Liver (tissue), 9 donors: ENCODE measurements around the gene FLNB. TPM values are rescaled to one million over a fixed set of nuclear protein-coding genes. Genes with fewer than 3 reads are reported as not detected.

Experiments used
- DNase-seq: peaks from one replicate; pipeline ENCODE4 v3.0.0-alpha.2; 2017; ENCODE audit warnings: low spot score
- H3K27ac ChIP-seq, 2 donors: one replicate each; pipeline ENCODE4 v1.7.0; 2013; ENCODE audit warnings: inconsistent platforms in 2 of 2, low read length in 2 of 2, control low read depth in 1 of 2, low read depth in 1 of 2, mild to moderate bottlenecking in 1 of 2
- H3K27me3 ChIP-seq, 4 donors: one replicate each; pipeline versions ENCODE4 v1.6.1 to v1.7.0; 2013; ENCODE audit warnings: low read length in 3 of 4, inconsistent platforms in 1 of 4, mild to moderate bottlenecking in 1 of 4, moderate library complexity in 1 of 4; ENCODE audit not compliant: control insufficient read depth in 4 of 4, insufficient read depth in 4 of 4
- H3K36me3 ChIP-seq, 4 donors: one replicate each; pipeline versions ENCODE4 v1.6.1 to v1.7.0; 2013; ENCODE audit warnings: low read length in 3 of 4, mild to moderate bottlenecking in 3 of 4, low read depth in 1 of 4, moderate library complexity in 1 of 4; ENCODE audit not compliant: control insufficient read depth in 4 of 4, insufficient read depth in 3 of 4
- H3K4me1 ChIP-seq, 4 donors: one replicate each; pipeline versions ENCODE4 v1.6.1 to v1.7.0; 2013; ENCODE audit warnings: low read length in 3 of 4, mild to moderate bottlenecking in 3 of 4, moderate library complexity in 1 of 4; ENCODE audit not compliant: control insufficient read depth in 4 of 4, insufficient read depth in 4 of 4
- H3K4me3 ChIP-seq, 3 donors: one replicate each; pipeline versions ENCODE4 v1.6.1 to v1.7.0; 2013; ENCODE audit warnings: low read length in 3 of 3, control low read depth in 1 of 3, low read depth in 1 of 3, mild to moderate bottlenecking in 1 of 3
- H3K9ac ChIP-seq, 2 donors: one replicate each; pipeline ENCODE4 v1.7.0; 2013; ENCODE audit warnings: low read length in 2 of 2, mild to moderate bottlenecking in 2 of 2, moderate library complexity in 2 of 2, control low read depth in 1 of 2, low read depth in 1 of 2
- H3K9me3 ChIP-seq, 4 donors: one replicate each; pipeline versions ENCODE4 v1.6.1 to v1.7.0; 2013; ENCODE audit warnings: low read length in 3 of 4; ENCODE audit not compliant: control insufficient read depth in 4 of 4
- EGR1 ChIP-seq, 2 donors: IDR thresholded peaks; 2 replicates each; pipeline ENCODE4 v1.6.1; 2016 to 2018; ENCODE audit warnings: antibody characterized with exemption in 2 of 2, low read depth in 2 of 2
- FOXA1 ChIP-seq: IDR thresholded peaks from 2 replicates; pipeline ENCODE4 v1.6.1; 2016; ENCODE audit warnings: antibody characterized with exemption
- FOXA2 ChIP-seq: IDR thresholded peaks from 2 replicates; pipeline ENCODE4 v1.6.1; 2016; ENCODE audit warnings: antibody characterized with exemption
- GABPA ChIP-seq, 2 donors: IDR thresholded peaks in 1 of 2; conservative IDR thresholded peaks in 1 of 2; 2 replicates each; pipeline ENCODE4 v1.6.1; 2016; ENCODE audit warnings: antibody characterized with exemption in 2 of 2, mild to moderate bottlenecking in 1 of 2, moderate library complexity in 1 of 2
- HNF4A ChIP-seq, 2 donors: conservative IDR thresholded peaks; 2 replicates each; pipeline ENCODE4 v1.6.1; 2016; ENCODE audit warnings: antibody characterized with exemption in 2 of 2, mild to moderate bottlenecking in 2 of 2
- HNF4G ChIP-seq: IDR thresholded peaks from 2 replicates; pipeline ENCODE4 v1.6.1; 2016; ENCODE audit warnings: antibody characterized with exemption
- JUND ChIP-seq, 2 donors: IDR thresholded peaks; 2 replicates each; pipeline ENCODE4 v1.6.1; 2016; ENCODE audit warnings: antibody characterized with exemption in 2 of 2
- NR2F2 ChIP-seq: IDR thresholded peaks from 2 replicates; pipeline ENCODE4 v1.6.1; 2016; ENCODE audit warnings: antibody characterized with exemption
- RAD21 ChIP-seq, 2 donors: IDR thresholded peaks; 2 replicates each; pipeline ENCODE4 v1.6.1; 2016; ENCODE audit warnings: antibody characterized with exemption in 2 of 2, mild to moderate bottlenecking in 2 of 2
- RXRA ChIP-seq, 2 donors: IDR thresholded peaks; 2 replicates each; pipeline ENCODE4 v1.6.1; 2017 to 2018; ENCODE audit warnings: antibody characterized with exemption in 2 of 2, mild to moderate bottlenecking in 1 of 2
- SP1 ChIP-seq: IDR thresholded peaks from 2 replicates; pipeline ENCODE4 v1.6.1; 2018; ENCODE audit warnings: antibody characterized with exemption, mild to moderate bottlenecking
- TAF1 ChIP-seq: conservative IDR thresholded peaks from 2 replicates; pipeline ENCODE4 v1.6.1; 2016; ENCODE audit warnings: antibody characterized with exemption, mild to moderate bottlenecking
- YY1 ChIP-seq: IDR thresholded peaks from 2 replicates; pipeline ENCODE4 v1.6.1; 2016; ENCODE audit warnings: antibody characterized with exemption, mild to moderate bottlenecking
- WGBS: extraction: QIAGEN DNeasy Blood & Tissue Kit; methylation state at CpG from one replicate; pipeline ENCODE4 v1.1.7; 2013; 5-methylcytosine and 5-hydroxymethylcytosine counted together
- polyA plus RNA-seq, 2 donors: library from polyadenylated mRNA; stranded (reverse) in 1 of 2; unstranded in 1 of 2; fragments of 200-250 nt in 1 of 2; fragments of >200 nt in 1 of 2; fragmentation: Nextera tagmentation in 1 of 2; extraction: Ambion mirVana in 1 of 2; gene quantifications; one replicate each; pipeline versions ENCODE4 v1.2.1 to v1.2.3, GENCODE V29; 2013 to 2015
- total RNA-seq, 2 donors: library from RNA; depleted of rRNA; stranded (reverse); fragments of >200 nt; gene quantifications; one replicate each; pipeline ENCODE4 v1.2.3, GENCODE V29; 2014
- TF ChIP-seq, protein P1 (sequence below): fragments of 150-350 bp; IDR thresholded peaks from 2 replicates; pipeline ENCODE4 v1.5.1; 2017; ENCODE audit warnings: improper control_type of control experiment, low read depth, low read length; ENCODE audit not compliant: missing input control
- TF ChIP-seq, protein P2 (sequence below): IDR thresholded peaks from 2 replicates; pipeline ENCODE4 v1.6.1; 2016; ENCODE audit warnings: antibody characterized with exemption
- TF ChIP-seq, protein P3 (sequence below): IDR thresholded peaks from 2 replicates; pipeline ENCODE4 v1.6.1; 2016; ENCODE audit warnings: antibody characterized with exemption, mild to moderate bottlenecking
- TF ChIP-seq, protein P4 (sequence below): IDR thresholded peaks from 2 replicates; pipeline ENCODE4 v1.6.1; 2016; ENCODE audit warnings: antibody characterized with exemption
- TF ChIP-seq, protein P5 (sequence below): IDR thresholded peaks from 2 replicates; pipeline ENCODE4 v1.6.1; 2016; ENCODE audit warnings: antibody characterized with exemption
- donor health status: healthy.
- donor health status: healthy.
- donor health status: healthy.
- donor health status: healthy.
- donor health status: healthy.

FLNB gene
- total and polyA plus RNA-seq, 4 donors: 22.9 to 124 (median 44.3) TPM

DNA sequence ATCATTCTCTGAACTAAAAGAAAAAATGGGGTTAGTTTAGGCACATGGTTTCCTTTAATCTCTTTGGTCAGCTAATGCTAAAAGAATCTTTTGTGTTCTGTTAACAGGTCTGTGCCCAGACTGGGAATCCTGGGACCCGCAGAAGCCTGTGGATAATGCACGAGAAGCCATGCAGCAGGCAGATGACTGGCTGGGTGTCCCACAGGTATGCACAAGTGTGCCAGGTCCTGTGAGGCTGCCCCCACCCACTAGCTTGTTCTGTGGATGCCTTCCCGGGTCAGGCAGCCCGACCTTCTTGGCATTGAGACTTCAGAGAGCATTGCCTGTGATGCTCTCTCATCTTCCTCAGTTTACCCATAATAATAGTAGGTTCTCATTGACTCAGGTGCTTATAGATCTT is 70.4 kb downstream of the FLNB start:
- no peaks in the 10 kb centered on the region for H3K27me3 ChIP-seq
- no peak overlapping the region for H3K4me3 ChIP-seq
- TF ChIP-seq HNF4G (no peak), HNF4A (conservative IDR thresholded peaks at IDR 0.05) (no peak), GABPA (IDR thresholded peaks at IDR 0.05 in 1 of 2, conservative IDR thresholded peaks at IDR 0.05 in 1 of 2) (no peak), YY1 (no peak), FOXA2 (no peak), SP1 (no peak), RAD21 (IDR thresholded peaks at IDR 0.05) (no peak), RXRA (IDR thresholded peaks at IDR 0.05) (no peak), FOXA1 (no peak), TAF1 (no peak), EGR1 (IDR thresholded peaks at IDR 0.05; ENCODE audit: low read depth in 2 of 2) (no peak), JUND (IDR thresholded peaks at IDR 0.05) (no peak), NR2F2 (no peak)
- TF ChIP-seq, protein P1, sequence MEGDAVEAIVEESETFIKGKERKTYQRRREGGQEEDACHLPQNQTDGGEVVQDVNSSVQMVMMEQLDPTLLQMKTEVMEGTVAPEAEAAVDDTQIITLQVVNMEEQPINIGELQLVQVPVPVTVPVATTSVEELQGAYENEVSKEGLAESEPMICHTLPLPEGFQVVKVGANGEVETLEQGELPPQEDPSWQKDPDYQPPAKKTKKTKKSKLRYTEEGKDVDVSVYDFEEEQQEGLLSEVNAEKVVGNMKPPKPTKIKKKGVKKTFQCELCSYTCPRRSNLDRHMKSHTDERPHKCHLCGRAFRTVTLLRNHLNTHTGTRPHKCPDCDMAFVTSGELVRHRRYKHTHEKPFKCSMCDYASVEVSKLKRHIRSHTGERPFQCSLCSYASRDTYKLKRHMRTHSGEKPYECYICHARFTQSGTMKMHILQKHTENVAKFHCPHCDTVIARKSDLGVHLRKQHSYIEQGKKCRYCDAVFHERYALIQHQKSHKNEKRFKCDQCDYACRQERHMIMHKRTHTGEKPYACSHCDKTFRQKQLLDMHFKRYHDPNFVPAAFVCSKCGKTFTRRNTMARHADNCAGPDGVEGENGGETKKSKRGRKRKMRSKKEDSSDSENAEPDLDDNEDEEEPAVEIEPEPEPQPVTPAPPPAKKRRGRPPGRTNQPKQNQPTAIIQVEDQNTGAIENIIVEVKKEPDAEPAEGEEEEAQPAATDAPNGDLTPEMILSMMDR: no peak
- TF ChIP-seq, protein P2, sequence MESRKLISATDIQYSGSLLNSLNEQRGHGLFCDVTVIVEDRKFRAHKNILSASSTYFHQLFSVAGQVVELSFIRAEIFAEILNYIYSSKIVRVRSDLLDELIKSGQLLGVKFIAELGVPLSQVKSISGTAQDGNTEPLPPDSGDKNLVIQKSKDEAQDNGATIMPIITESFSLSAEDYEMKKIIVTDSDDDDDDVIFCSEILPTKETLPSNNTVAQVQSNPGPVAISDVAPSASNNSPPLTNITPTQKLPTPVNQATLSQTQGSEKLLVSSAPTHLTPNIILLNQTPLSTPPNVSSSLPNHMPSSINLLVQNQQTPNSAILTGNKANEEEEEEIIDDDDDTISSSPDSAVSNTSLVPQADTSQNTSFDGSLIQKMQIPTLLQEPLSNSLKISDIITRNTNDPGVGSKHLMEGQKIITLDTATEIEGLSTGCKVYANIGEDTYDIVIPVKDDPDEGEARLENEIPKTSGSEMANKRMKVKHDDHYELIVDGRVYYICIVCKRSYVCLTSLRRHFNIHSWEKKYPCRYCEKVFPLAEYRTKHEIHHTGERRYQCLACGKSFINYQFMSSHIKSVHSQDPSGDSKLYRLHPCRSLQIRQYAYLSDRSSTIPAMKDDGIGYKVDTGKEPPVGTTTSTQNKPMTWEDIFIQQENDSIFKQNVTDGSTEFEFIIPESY: no peak
- TF ChIP-seq, protein P3, sequence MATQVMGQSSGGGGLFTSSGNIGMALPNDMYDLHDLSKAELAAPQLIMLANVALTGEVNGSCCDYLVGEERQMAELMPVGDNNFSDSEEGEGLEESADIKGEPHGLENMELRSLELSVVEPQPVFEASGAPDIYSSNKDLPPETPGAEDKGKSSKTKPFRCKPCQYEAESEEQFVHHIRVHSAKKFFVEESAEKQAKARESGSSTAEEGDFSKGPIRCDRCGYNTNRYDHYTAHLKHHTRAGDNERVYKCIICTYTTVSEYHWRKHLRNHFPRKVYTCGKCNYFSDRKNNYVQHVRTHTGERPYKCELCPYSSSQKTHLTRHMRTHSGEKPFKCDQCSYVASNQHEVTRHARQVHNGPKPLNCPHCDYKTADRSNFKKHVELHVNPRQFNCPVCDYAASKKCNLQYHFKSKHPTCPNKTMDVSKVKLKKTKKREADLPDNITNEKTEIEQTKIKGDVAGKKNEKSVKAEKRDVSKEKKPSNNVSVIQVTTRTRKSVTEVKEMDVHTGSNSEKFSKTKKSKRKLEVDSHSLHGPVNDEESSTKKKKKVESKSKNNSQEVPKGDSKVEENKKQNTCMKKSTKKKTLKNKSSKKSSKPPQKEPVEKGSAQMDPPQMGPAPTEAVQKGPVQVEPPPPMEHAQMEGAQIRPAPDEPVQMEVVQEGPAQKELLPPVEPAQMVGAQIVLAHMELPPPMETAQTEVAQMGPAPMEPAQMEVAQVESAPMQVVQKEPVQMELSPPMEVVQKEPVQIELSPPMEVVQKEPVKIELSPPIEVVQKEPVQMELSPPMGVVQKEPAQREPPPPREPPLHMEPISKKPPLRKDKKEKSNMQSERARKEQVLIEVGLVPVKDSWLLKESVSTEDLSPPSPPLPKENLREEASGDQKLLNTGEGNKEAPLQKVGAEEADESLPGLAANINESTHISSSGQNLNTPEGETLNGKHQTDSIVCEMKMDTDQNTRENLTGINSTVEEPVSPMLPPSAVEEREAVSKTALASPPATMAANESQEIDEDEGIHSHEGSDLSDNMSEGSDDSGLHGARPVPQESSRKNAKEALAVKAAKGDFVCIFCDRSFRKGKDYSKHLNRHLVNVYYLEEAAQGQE: no peak
- TF ChIP-seq, protein P4, sequence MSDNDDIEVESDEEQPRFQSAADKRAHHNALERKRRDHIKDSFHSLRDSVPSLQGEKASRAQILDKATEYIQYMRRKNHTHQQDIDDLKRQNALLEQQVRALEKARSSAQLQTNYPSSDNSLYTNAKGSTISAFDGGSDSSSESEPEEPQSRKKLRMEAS: no peak
- TF ChIP-seq, protein P5, sequence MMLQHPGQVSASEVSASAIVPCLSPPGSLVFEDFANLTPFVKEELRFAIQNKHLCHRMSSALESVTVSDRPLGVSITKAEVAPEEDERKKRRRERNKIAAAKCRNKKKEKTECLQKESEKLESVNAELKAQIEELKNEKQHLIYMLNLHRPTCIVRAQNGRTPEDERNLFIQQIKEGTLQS: no peak
- H3K27ac ChIP-seq: no peak overlapping the region
- H3K9me3 ChIP-seq: no peaks in the 10 kb centered on the region
- no peak overlapping the region for H3K9ac ChIP-seq
- H3K4me1 ChIP-seq: peaks cover 0 to 5% (median 1%) of the 10 kb centered on the region in 4 donors
- no peak for DNase-seq
- peaks cover 4 to 38% (median 27%) of the 10 kb centered on the region in 4 donors for H3K36me3 ChIP-seq
- 92% methylated on average over 4 of the region's 4 CpGs for WGBS
